ENCODE results near the gene KCNF1.
"Not testable (repeated sequence)": the region's sequence is repeated elsewhere in the genome, so short reads cannot be mapped to it uniquely, and the experiment has no call there.

The KCNF1 gene

GRCh38 chr2:10948606-10949230 lies 37.0 kb downstream of the KCNF1 start:
- Histone ChIP-seq H3K9me3 (ENCODE audit: control insufficient read depth, low read length) (no peaks in the 10 kb centered on the region), H3K27me3 (replicated peaks; ENCODE audit: control insufficient read depth, insufficient read depth, low read length, poor library complexity, severe bottlenecking) (peaks cover 4% of the 10 kb centered on the region), H3K4me1 (ENCODE audit: control insufficient read depth, insufficient read depth, low read length, poor library complexity, severe bottlenecking) (no peaks in the 10 kb centered on the region), H3K36me3 (ENCODE audit: control insufficient read depth, insufficient read depth, low read length) (no peaks in the 10 kb centered on the region), H3K4me3 (ENCODE audit: insufficient read depth, low read depth, low read length, poor library complexity, severe bottlenecking) (no peak overlapping the region), H3K27ac (ENCODE audit: insufficient read depth, low read length, poor library complexity, severe bottlenecking) (no peak overlapping the region)
- DNase-seq = no peak

DNA sequence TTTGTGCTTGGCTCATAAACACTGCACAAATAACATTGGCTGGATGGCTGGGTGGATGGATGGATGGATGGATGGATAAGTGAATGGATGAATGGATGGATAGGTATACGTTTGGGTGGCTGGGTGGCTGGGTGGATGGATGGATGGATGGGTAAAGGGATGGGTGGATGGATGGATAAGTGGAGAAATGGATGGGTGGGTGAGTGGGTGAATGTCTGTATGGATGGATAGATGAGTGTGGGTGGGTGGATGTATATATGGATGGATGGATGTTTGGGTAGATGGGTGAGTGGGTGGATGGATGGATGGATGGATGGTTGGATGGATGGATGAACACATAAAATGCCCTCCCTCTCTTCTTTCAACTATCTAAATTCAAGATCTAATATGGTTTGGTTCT lies 38.1 kb downstream of the KCNF1 start:
- Histone ChIP-seq H3K9me3 (ENCODE audit: control insufficient read depth, low read length) (no peaks in the 10 kb centered on the region), H3K4me3 (ENCODE audit: insufficient read depth, low read depth, low read length, poor library complexity, severe bottlenecking) (no peak overlapping the region), H3K27me3 (replicated peaks; ENCODE audit: control insufficient read depth, insufficient read depth, low read length, poor library complexity, severe bottlenecking) (peaks cover 4% of the 10 kb centered on the region), H3K4me1 (ENCODE audit: control insufficient read depth, insufficient read depth, low read length, poor library complexity, severe bottlenecking) (no peaks in the 10 kb centered on the region), H3K27ac (ENCODE audit: insufficient read depth, low read length, poor library complexity, severe bottlenecking) (no peak overlapping the region), H3K36me3 (ENCODE audit: control insufficient read depth, insufficient read depth, low read length) (no peaks in the 10 kb centered on the region)
- no peak for DNase-seq

GRCh38 chr2:10951558-10952414 lies 40.1 kb downstream of the KCNF1 start:
- H3K4me1 ChIP-seq (ENCODE audit: control insufficient read depth, insufficient read depth, low read length, poor library complexity, severe bottlenecking) = no peaks in the 10 kb centered on the region
- H3K4me3 ChIP-seq (ENCODE audit: insufficient read depth, low read depth, low read length, poor library complexity, severe bottlenecking) = no peak overlapping the region
- no peaks in the 10 kb centered on the region for H3K9me3 ChIP-seq (ENCODE audit: control insufficient read depth, low read length)
- H3K36me3 ChIP-seq (ENCODE audit: control insufficient read depth, insufficient read depth, low read length) = no peaks in the 10 kb centered on the region
- no peak overlapping the region for H3K27ac ChIP-seq (ENCODE audit: insufficient read depth, low read length, poor library complexity, severe bottlenecking)
- peaks cover 4% of the 10 kb centered on the region for H3K27me3 ChIP-seq (replicated peaks; ENCODE audit: control insufficient read depth, insufficient read depth, low read length, poor library complexity, severe bottlenecking)
- DNase-seq = no peak

DNA sequence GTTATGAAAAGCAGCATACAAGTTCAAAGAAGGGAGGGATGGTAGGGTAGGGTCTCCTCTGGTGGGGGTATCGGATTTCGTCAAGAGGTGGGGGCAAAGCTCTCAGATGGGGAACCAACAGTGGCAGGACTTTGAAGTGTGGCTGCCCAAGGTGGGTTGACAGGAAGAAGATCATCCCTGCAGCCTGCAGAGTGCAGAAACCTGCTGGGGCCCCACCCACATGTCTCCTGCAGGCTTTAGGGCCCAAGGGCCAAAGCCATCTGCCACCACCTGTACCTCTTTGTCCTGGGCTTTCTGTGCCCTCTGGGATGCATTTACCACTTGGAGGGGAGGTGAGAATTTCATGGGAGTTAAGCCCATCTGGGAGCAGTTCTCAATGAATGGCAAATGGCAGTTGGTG lies 42.7 kb downstream of the KCNF1 start:
- DNase-seq = no peak
- Histone ChIP-seq H3K36me3 (ENCODE audit: control insufficient read depth, insufficient read depth, low read length) (no peaks in the 10 kb centered on the region), H3K27me3 (replicated peaks; ENCODE audit: control insufficient read depth, insufficient read depth, low read length, poor library complexity, severe bottlenecking) (no peaks in the 10 kb centered on the region), H3K4me3 (ENCODE audit: insufficient read depth, low read depth, low read length, poor library complexity, severe bottlenecking) (no peak overlapping the region), H3K27ac (ENCODE audit: insufficient read depth, low read length, poor library complexity, severe bottlenecking) (no peak overlapping the region), H3K4me1 (ENCODE audit: control insufficient read depth, insufficient read depth, low read length, poor library complexity, severe bottlenecking) (no peaks in the 10 kb centered on the region), H3K9me3 (ENCODE audit: control insufficient read depth, low read length) (no peaks in the 10 kb centered on the region)

GRCh38 chr2:10954856-10955818 lies 43.4 kb downstream of the KCNF1 start:
- Histone ChIP-seq H3K9me3 (ENCODE audit: control insufficient read depth, low read length) (no peaks in the 10 kb centered on the region), H3K4me1 (ENCODE audit: control insufficient read depth, insufficient read depth, low read length, poor library complexity, severe bottlenecking) (no peaks in the 10 kb centered on the region), H3K36me3 (ENCODE audit: control insufficient read depth, insufficient read depth, low read length) (no peaks in the 10 kb centered on the region), H3K27ac (ENCODE audit: insufficient read depth, low read length, poor library complexity, severe bottlenecking) (no peak overlapping the region), H3K27me3 (replicated peaks; ENCODE audit: control insufficient read depth, insufficient read depth, low read length, poor library complexity, severe bottlenecking) (no peaks in the 10 kb centered on the region), H3K4me3 (ENCODE audit: insufficient read depth, low read depth, low read length, poor library complexity, severe bottlenecking) (no peak overlapping the region)
- DNase-seq = no peak

DNA sequence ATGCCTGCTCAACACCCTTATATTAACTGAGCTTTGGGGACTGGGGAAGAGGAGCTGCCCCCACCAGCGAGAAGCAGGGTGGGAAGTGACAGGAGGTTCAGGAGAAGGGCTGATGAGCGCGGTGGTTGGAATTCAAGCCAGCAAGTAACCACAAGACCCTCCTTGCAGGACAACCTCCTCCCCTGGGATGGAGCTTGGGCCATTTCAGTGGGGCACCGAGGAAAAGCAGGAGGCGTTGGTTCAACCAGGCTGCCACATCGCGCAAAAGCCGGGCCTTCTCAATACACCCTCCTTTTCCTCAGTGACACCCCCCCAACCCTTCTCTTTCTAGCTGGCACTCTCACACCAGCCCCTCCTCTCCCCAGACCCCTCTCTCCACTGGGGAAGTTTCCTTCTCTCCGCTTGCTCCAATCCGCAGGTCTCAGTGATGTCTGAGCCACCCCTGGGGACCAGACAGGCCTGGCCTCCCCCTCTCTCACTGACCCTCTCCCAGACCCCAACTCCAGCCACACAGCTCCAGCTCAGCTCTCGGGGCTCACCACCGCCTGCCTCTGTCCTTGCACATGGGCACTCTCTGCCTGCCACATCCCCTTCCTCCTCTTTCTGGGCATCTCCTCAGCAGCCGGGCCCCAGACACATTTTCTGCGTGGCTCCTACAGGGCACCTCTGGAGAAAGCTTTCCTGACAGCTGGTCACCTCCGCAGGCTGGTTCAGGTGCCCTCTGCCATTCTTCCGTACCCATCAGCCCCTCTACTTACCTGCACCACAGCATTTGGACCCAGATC lies 44.5 kb downstream of the KCNF1 start:
- no peaks in the 10 kb centered on the region for H3K27me3 ChIP-seq (replicated peaks; ENCODE audit: control insufficient read depth, insufficient read depth, low read length, poor library complexity, severe bottlenecking)
- no peak overlapping the region for H3K4me3 ChIP-seq (ENCODE audit: insufficient read depth, low read depth, low read length, poor library complexity, severe bottlenecking)
- no peak overlapping the region for H3K27ac ChIP-seq (ENCODE audit: insufficient read depth, low read length, poor library complexity, severe bottlenecking)
- DNase-seq = no peak
- no peaks in the 10 kb centered on the region for H3K4me1 ChIP-seq (ENCODE audit: control insufficient read depth, insufficient read depth, low read length, poor library complexity, severe bottlenecking)
- no peaks in the 10 kb centered on the region for H3K36me3 ChIP-seq (ENCODE audit: control insufficient read depth, insufficient read depth, low read length)
- H3K9me3 ChIP-seq (ENCODE audit: control insufficient read depth, low read length) = no peaks in the 10 kb centered on the region

DNA sequence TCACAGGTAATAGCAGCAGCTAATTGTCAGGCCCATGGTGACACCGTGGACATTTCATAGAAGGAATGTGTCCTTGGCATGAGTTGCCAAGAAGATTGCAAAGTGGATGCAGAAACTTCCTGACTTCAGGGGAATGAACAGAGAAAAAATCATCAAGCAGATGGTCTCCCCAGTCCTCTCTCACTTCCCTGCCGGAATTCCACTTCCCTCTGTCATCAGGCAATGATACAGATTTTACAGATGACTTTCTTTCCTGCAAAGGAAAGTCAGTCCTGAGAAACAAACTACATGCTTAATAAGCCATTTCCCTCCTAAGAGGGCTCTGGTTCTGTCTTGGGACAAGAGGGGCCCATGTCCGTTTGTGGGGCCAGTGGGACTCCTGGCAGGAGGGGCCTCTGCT lies 45.7 kb downstream of the KCNF1 start:
- no peaks in the 10 kb centered on the region for H3K4me1 ChIP-seq (ENCODE audit: control insufficient read depth, insufficient read depth, low read length, poor library complexity, severe bottlenecking)

DNA sequence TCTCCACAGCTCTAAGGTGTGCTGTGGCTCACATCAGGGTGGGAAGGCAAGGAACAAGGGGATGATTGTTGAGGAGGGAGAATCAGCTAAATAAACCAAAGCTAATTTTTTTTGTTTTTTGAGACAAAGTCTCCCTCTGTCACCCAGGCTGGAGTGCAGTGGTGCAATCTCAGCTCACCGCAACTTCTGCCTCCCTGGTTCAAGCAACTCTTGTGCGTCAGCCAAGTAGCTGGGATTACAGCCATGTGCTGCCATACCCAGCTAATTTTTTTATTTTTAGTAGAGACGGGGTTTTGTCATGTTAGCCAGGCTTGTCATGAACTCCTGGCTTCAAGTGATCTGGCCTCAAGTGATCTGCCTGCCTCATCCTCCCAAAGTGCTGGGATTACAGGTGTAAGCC lies 46.7 kb downstream of the KCNF1 start:
- not testable (repeated sequence) for H3K4me3 ChIP-seq (ENCODE audit: insufficient read depth, low read depth, low read length, poor library complexity, severe bottlenecking); H3K27me3 ChIP-seq (replicated peaks; ENCODE audit: control insufficient read depth, insufficient read depth, low read length, poor library complexity, severe bottlenecking); H3K27ac ChIP-seq (ENCODE audit: insufficient read depth, low read length, poor library complexity, severe bottlenecking); H3K9me3 ChIP-seq (ENCODE audit: control insufficient read depth, low read length); DNase-seq; H3K36me3 ChIP-seq (ENCODE audit: control insufficient read depth, insufficient read depth, low read length); H3K4me1 ChIP-seq (ENCODE audit: control insufficient read depth, insufficient read depth, low read length, poor library complexity, severe bottlenecking)

More for the DNA sequence above, 45.7 kb downstream of the KCNF1 start:
- Histone ChIP-seq H3K27me3 (replicated peaks; ENCODE audit: control insufficient read depth, insufficient read depth, low read length, poor library complexity, severe bottlenecking) (no peaks in the 10 kb centered on the region), H3K36me3 (ENCODE audit: control insufficient read depth, insufficient read depth, low read length) (no peaks in the 10 kb centered on the region), H3K27ac (ENCODE audit: insufficient read depth, low read length, poor library complexity, severe bottlenecking) (no peak overlapping the region), H3K9me3 (ENCODE audit: control insufficient read depth, low read length) (no peaks in the 10 kb centered on the region), H3K4me3 (ENCODE audit: insufficient read depth, low read depth, low read length, poor library complexity, severe bottlenecking) (no peak overlapping the region)
- no peak for DNase-seq

DNA sequence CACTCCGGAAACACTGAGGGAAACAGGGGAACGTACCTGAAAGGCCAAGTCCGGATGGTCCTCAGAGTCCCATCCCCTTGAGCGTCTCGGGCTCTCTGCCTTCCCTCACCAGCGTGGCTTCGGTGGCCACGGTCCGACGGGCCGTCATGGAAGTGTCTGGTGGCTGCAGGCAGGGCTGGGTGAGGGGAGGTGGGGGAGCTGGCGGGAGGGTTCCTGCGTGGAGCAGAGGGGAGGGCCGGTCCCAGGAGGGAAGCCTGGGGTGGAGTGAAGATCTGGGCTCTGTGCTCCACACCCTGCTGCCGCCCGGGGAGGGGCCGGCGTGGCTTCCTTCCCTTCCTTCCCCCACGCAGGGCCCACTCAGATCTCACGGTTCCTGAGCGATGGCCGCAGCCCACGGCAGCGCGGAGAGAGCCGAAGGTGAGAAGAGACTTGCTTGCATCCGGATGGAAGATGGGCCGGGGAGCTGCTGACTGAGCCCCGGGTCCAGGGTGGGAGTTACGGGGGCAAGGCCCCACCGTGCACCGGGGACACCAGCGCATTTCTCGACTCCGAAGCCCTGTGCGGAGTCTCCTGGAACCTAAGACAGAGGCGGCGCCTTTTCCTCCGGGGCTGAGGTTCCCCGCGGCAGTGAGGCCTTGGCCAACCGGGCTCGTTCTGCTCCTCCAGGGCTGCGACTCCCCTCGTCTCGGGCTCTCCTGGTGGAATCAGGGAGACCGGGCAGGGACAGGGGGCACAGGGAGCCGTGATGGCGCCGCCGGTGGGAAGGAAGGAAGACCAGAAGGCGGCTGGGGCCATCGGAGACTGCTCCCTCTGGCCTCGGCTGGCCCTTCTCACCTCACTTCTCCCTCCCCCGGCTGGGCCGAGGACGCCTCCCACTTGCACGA lies 49.1 kb downstream of the KCNF1 start:
- H3K27me3 ChIP-seq (replicated peaks; ENCODE audit: control insufficient read depth, insufficient read depth, low read length, poor library complexity, severe bottlenecking) = no peaks in the 10 kb centered on the region
- no peak overlapping the region for H3K27ac ChIP-seq (ENCODE audit: insufficient read depth, low read length, poor library complexity, severe bottlenecking)
- H3K9me3 ChIP-seq (ENCODE audit: control insufficient read depth, low read length) = no peaks in the 10 kb centered on the region
- H3K36me3 ChIP-seq (ENCODE audit: control insufficient read depth, insufficient read depth, low read length) = no peaks in the 10 kb centered on the region
- H3K4me1 ChIP-seq (ENCODE audit: control insufficient read depth, insufficient read depth, low read length, poor library complexity, severe bottlenecking) = no peaks in the 10 kb centered on the region
- no peak for DNase-seq
- no peak overlapping the region for H3K4me3 ChIP-seq (ENCODE audit: insufficient read depth, low read depth, low read length, poor library complexity, severe bottlenecking)
